ENCODE measurements around the gene KRTAP10-8.

- TF ChIP-seq CTCF (IDR thresholded peaks at IDR 0.05) (no peak), EZH2phosphoT487 (IDR thresholded peaks at IDR 0.05) (no peak)
Measured at GRCh38 chr21:44626673-44627143, 14.8 kb downstream of the KRTAP10-8 start, which contains the start of gene KRTAP10-9.
